HepG2 (cell line): Measurements from ENCODE around the gene FKBP10. TPM values are rescaled to one million over a fixed set of nuclear protein-coding genes. Genes with fewer than 3 reads are reported as not detected.

Experiments
- CBX5 ChIP-seq: sonication (generic); formaldehyde crosslinking; IDR thresholded peaks from 2 replicates; pipeline ENCODE4 v1.4.0; 2020; ENCODE audit warnings: missing genetic modification reagents, borderline replicate concordance
- CC2D1A ChIP-seq: sonication (generic); formaldehyde crosslinking; IDR thresholded peaks from 2 replicates; pipeline ENCODE4 v1.8.1; 2023; ENCODE audit warnings: mild to moderate bottlenecking, missing genetic modification reagents
- CREB3 ChIP-seq: sonication (generic); formaldehyde crosslinking; IDR thresholded peaks from 2 replicates; pipeline ENCODE4 v1.5.0; 2020; ENCODE audit warnings: missing genetic modification reagents
- EHMT2 ChIP-seq: fragments of 200-600 bp; sonication (generic); IDR thresholded peaks from 2 replicates; pipeline ENCODE4 v1.7.0; 2017; ENCODE audit warnings: antibody characterized with exemption, low read depth, low read length, borderline replicate concordance
- HDAC2 ChIP-seq: sonication (generic); formaldehyde crosslinking; IDR thresholded peaks from 2 replicates; pipeline ENCODE4 v1.4.0; 2020; ENCODE audit warnings: missing genetic modification reagents
- HMGXB3 ChIP-seq: sonication (generic); formaldehyde crosslinking; IDR thresholded peaks from 2 replicates; pipeline ENCODE4 v1.4.0; 2020; ENCODE audit warnings: missing genetic modification reagents, borderline replicate concordance
- MATR3 ChIP-seq: sonication (generic); formaldehyde crosslinking; IDR thresholded peaks from 2 replicates; pipeline ENCODE4 v1.4.0; 2020; ENCODE audit warnings: missing genetic modification reagents
- MEIS1 ChIP-seq: sonication (generic); formaldehyde crosslinking; IDR thresholded peaks from 2 replicates; pipeline ENCODE4 v1.9.0; 2021; ENCODE audit warnings: mild to moderate bottlenecking, missing genetic modification reagents, moderate library complexity, borderline replicate concordance
- NR2F1 ChIP-seq, 2 experiments: fragments of 450-650 bp in 1 of 2; formaldehyde crosslinking in 1 of 2; IDR thresholded peaks; 2 replicates each; pipeline versions ENCODE4 v1.5.0 to v1.6.1; 2016 to 2020; ENCODE audit warnings: mild to moderate bottlenecking in 1 of 2, missing compliant biosample characterization in 1 of 2, missing genetic modification reagents in 1 of 2, moderate library complexity in 1 of 2
- RAD21 ChIP-seq: fragments of 450-650 bp; formaldehyde crosslinking; IDR thresholded peaks from 2 replicates; pipeline ENCODE4 v1.5.0; 2020; ENCODE audit warnings: mild to moderate bottlenecking
- RBM22 ChIP-seq: fragments of 200-400 bp; formaldehyde crosslinking; optimal IDR thresholded peaks from 2 replicates; pipeline ENCODE3; 2017; ENCODE audit warnings: mild to moderate bottlenecking, low read length, moderate library complexity
- RXRA ChIP-seq: sonication (generic); formaldehyde crosslinking; IDR thresholded peaks from 2 replicates; pipeline ENCODE4 v1.5.1; 2020; ENCODE audit warnings: missing genetic modification reagents
- SETDB1 ChIP-seq: sonication (generic); formaldehyde crosslinking; IDR thresholded peaks from 2 replicates; pipeline ENCODE4 v1.5.1; 2020; ENCODE audit warnings: missing genetic modification reagents, mild to moderate bottlenecking, borderline replicate concordance
- SIX4 ChIP-seq: sonication (generic); formaldehyde crosslinking; IDR thresholded peaks from 2 replicates; pipeline ENCODE4 v1.4.0; 2020; ENCODE audit warnings: missing genetic modification reagents
- SMC3 ChIP-seq: IDR thresholded peaks from 2 replicates; pipeline ENCODE4 v1.6.1; 2011; ENCODE audit warnings: low read length, improper control_type of control experiment
- SRSF9 ChIP-seq: fragments of 200-400 bp; formaldehyde crosslinking; IDR thresholded peaks from 2 replicates; pipeline ENCODE4 v1.6.1; 2018; ENCODE audit warnings: borderline replicate concordance, mild to moderate bottlenecking, low read depth, low read length; ENCODE audit not compliant: insufficient read depth, poor library complexity, severe bottlenecking
- TEAD2 ChIP-seq: sonication (generic); formaldehyde crosslinking; IDR thresholded peaks from 2 replicates; pipeline ENCODE4 v1.9.0; 2021; ENCODE audit warnings: missing genetic modification reagents
- ZFP91 ChIP-seq: sonication (generic); formaldehyde crosslinking; IDR thresholded peaks from 2 replicates; pipeline ENCODE4 v1.9.0; 2022; ENCODE audit warnings: missing genetic modification reagents, mild to moderate bottlenecking, borderline replicate concordance
- ZNF274 ChIP-seq: sonication (generic); formaldehyde crosslinking; IDR thresholded peaks from 2 replicates; pipeline ENCODE4 v1.5.1; 2020; ENCODE audit warnings: mild to moderate bottlenecking, missing genetic modification reagents
- ZNF468 ChIP-seq: sonication (generic); formaldehyde crosslinking; IDR thresholded peaks from 2 replicates; pipeline ENCODE4 v1.8.0; 2022; ENCODE audit warnings: mild to moderate bottlenecking, moderate library complexity, missing genetic modification reagents
- ZNF562 ChIP-seq: sonication (generic); formaldehyde crosslinking; IDR thresholded peaks from 2 replicates; pipeline ENCODE4 v1.8.0; 2022; ENCODE audit warnings: missing genetic modification reagents, borderline replicate concordance
- ZNF616 ChIP-seq: sonication (generic); formaldehyde crosslinking; IDR thresholded peaks from 2 replicates; pipeline ENCODE4 v1.5.0; 2020; ENCODE audit warnings: low read depth, mild to moderate bottlenecking, missing genetic modification reagents
- ZNF772 ChIP-seq: sonication (generic); formaldehyde crosslinking; IDR thresholded peaks from 2 replicates; pipeline ENCODE4 v1.5.0; 2020; ENCODE audit warnings: mild to moderate bottlenecking, missing genetic modification reagents
- ZNF883 ChIP-seq: sonication (generic); formaldehyde crosslinking; IDR thresholded peaks from 2 replicates; pipeline ENCODE4 v1.5.1; 2020; ENCODE audit warnings: mild to moderate bottlenecking, missing genetic modification reagents; ENCODE audit errors: not compliant biosample characterization
- ZSCAN21 ChIP-seq: sonication (generic); formaldehyde crosslinking; IDR thresholded peaks from 2 replicates; pipeline ENCODE4 v1.8.0; 2022; ENCODE audit warnings: mild to moderate bottlenecking, missing genetic modification reagents, moderate library complexity, borderline replicate concordance
- polyA plus RNA-seq, 8 experiments: library from polyadenylated mRNA; depleted of rRNA in 3 of 8; stranded (reverse) in 7 of 8; unstranded in 1 of 8; fragments of >200 nt; fragmentation: Illumina TruSeq in 4 of 8; extraction: Trizol in 4 of 8; gene quantifications; 2 replicates each; pipeline versions ENCODE4 v1.2.1 to v1.2.3, GENCODE V29; 2011 to 2016; ENCODE audit warnings: low read depth in 4 of 8, missing spikeins in 1 of 8, mixed read lengths in 1 of 8; ENCODE audit not compliant: insufficient read depth in 1 of 8
- total RNA-seq, 5 experiments: library from RNA; depleted of rRNA; stranded (reverse); fragments of >200 nt; fragmentation: Illumina TruSeq; extraction: Trizol; gene quantifications; 2 replicates each; pipeline ENCODE4 v1.2.3, GENCODE V29; 2016; ENCODE audit warnings: low read depth in 1 of 5

The FKBP10 gene
- total and polyA plus RNA-seq, 2 of the 13 experiments (the other 11 are each of a cell fraction or from before 2014, with no cell fraction given), result 149 to 573 TPM

GRCh38 chr17:41777157-41777573, 35.6 kb upstream of the FKBP10 start (continued):
- TF ChIP-seq SIX4 (CRISPR knock-in tag) (no peak), ZNF562 (CRISPR knock-in tag) (no peak), HDAC2 (peak; percentile 14; the same call in 1 of the 2 replicates), RBM22 (peak; percentile 21), ZSCAN21 (CRISPR knock-in tag) (peak; percentile 44; the same call in 1 of the 2 replicates), MEIS1 (no peak), RAD21 (CRISPR knock-in tag) (peak; percentile 87), ZNF772 (CRISPR knock-in tag) (peak; percentile 38; the same call in 1 of the 2 replicates), EHMT2 (no peak), SETDB1 (CRISPR knock-in tag) (no peak), SRSF9 (no peak), SMC3 (peak; percentile 16; the same call in 1 of the 2 replicates), ZNF468 (CRISPR knock-in tag) (no peak), RXRA (CRISPR knock-in tag) (peak; percentile 64; the same call in 1 of the 2 replicates), ZNF616 (0 out of 2 replicates have a peak, but pooled peaks have one; percentile 10), TEAD2 (no peak), MATR3 (CRISPR knock-in tag) (no peak), CBX5 (no peak; the same call in 1 of the 2 replicates), CC2D1A (CRISPR knock-in tag) (no peak), CREB3 (CRISPR knock-in tag) (no peak), ZNF883 (CRISPR knock-in tag) (peak; percentile 4), NR2F1 (CRISPR knock-in tag; IDR thresholded peaks at IDR 0.05) (no peak), ZFP91 (CRISPR knock-in tag) (peak; percentile 68), HMGXB3 (no peak; the same call in 1 of the 2 replicates), ZNF274 (CRISPR knock-in tag) (no peak)
